Fibroblast of the aortic adventitia (primary cell): Measurements from ENCODE around the gene OSBPL9. TPM values are rescaled to one million over a fixed set of nuclear protein-coding genes. Genes with fewer than 3 reads are reported as not detected.

Source experiments
- small RNA-seq: library from RNA; depleted of rRNA; stranded (forward); fragments of <200 nt; gene quantifications from one replicate; pipeline ENCODE3, GENCODE V24; 2012
- total RNA-seq: library from RNA; depleted of rRNA; stranded (reverse); fragments of >200 nt; gene quantifications from 2 replicates; pipeline ENCODE4 v1.2.3, GENCODE V29; 2012; ENCODE audit warnings: low replicate concordance

The OSBPL9 gene
- total RNA-seq, 1 donor = 52.7 TPM

Small RNAs within 50 kb of the gene (small RNA-seq; reads per million reads assigned to genes)
- gene AL050343.2 (not detected), gene RF00568 (not detected)

Other genes starting within 250 kb of the OSBPL9 start
- gene EPS15, start 97.8 kb upstream of the OSBPL9 start, total RNA-seq = 71.1 and 108 TPM in 2 replicates